Measurements from ENCODE around the gene PIGV. TPM values are rescaled to one million over a fixed set of nuclear protein-coding genes. Genes with fewer than 3 reads are reported as not detected.

The PIGV gene
- polyA plus RNA-seq, 1 donor (not counting 4 experiments of a cell fraction or from before 2014, with no cell fraction given) = 14.2 TPM

GRCh38 chr1:26789931-26790330 lies 2.2 kb downstream of the PIGV start:
- Histone ChIP-seq H3K27ac (ENCODE audit: control insufficient read depth, insufficient read depth, low read length) (no peak overlapping the region), H3K9me1 (ENCODE audit: control insufficient read depth, extremely low read depth, insufficient read depth, low read length) (no peaks in the 10 kb centered on the region), H4K20me1 (ENCODE audit: control insufficient read depth, extremely low read depth, insufficient read depth, low read length) (no peaks in the 10 kb centered on the region), H3K4me1 (ENCODE audit: control insufficient read depth, extremely low read depth, insufficient read depth, low read length) (peaks cover 28% of the 10 kb centered on the region), H3K4me2 (ENCODE audit: control insufficient read depth, extremely low read depth, insufficient read depth, low read depth, low read length) (no peak overlapping the region), H3K79me2 (ENCODE audit: control insufficient read depth, insufficient read depth, low read length) (peaks cover 1% of the 10 kb centered on the region), H3K36me3 (ENCODE audit: control insufficient read depth in 2 of 2, extremely low read depth in 1 of 2, insufficient read depth in 2 of 2, low read length in 2 of 2) (peaks cover 8 to 15% of the 10 kb centered on the region in 2 experiments), H3K9ac (ENCODE audit: control insufficient read depth, extremely low read depth, insufficient read depth, low read length) (no peak overlapping the region), H3K4me3 (ENCODE audit: control insufficient read depth in 2 of 3, extremely low read depth in 1 of 3, insufficient read depth in 2 of 3, low read depth in 1 of 3, low read length in 3 of 3) (no peak overlapping the region), H2AFZ (ENCODE audit: control insufficient read depth, low read length) (no peak overlapping the region), H3K27me3 (ENCODE audit: control insufficient read depth, extremely low read depth, insufficient read depth, low read length) (no peaks in the 10 kb centered on the region), H3K9me3 (ENCODE audit: control insufficient read depth, low read depth, low read length) (no peaks in the 10 kb centered on the region)
- dilution Hi-C loops (cut with MboI; ENCODE audit: extremely low pct_ligation_motif_present, low sequenced_read_pairs) = no loop called here
- no peak for DNase-seq (ENCODE audit: low read depth, low spot score)
- TF ChIP-seq EZH2 (IDR thresholded peaks at IDR 0.05; ENCODE audit: low read length) = no peak
- TF ChIP-seq CTCF (optimal IDR thresholded peaks at IDR 0.05 in 1 of 3, IDR thresholded peaks at IDR 0.05 in 1 of 3, conservative IDR thresholded peaks at IDR 0.05 in 1 of 3; ENCODE audit: extremely low read depth in 1 of 3, insufficient read depth in 2 of 3, low read length in 3 of 3) = no peak
- no peak for FAIRE-seq

- Histone ChIP-seq H3K9ac (ENCODE audit: control insufficient read depth, extremely low read depth, insufficient read depth, low read length) (no peak overlapping the region), H3K4me1 (ENCODE audit: control insufficient read depth, extremely low read depth, insufficient read depth, low read length) (peaks cover 28% of the 10 kb centered on the region), H2AFZ (ENCODE audit: control insufficient read depth, low read length) (no peak overlapping the region), H3K9me3 (ENCODE audit: control insufficient read depth, low read depth, low read length) (no peaks in the 10 kb centered on the region), H3K27ac (ENCODE audit: control insufficient read depth, insufficient read depth, low read length) (no peak overlapping the region), H3K27me3 (ENCODE audit: control insufficient read depth, extremely low read depth, insufficient read depth, low read length) (no peaks in the 10 kb centered on the region), H3K4me2 (ENCODE audit: control insufficient read depth, extremely low read depth, insufficient read depth, low read depth, low read length) (no peak overlapping the region), H4K20me1 (ENCODE audit: control insufficient read depth, extremely low read depth, insufficient read depth, low read length) (no peaks in the 10 kb centered on the region), H3K4me3 (ENCODE audit: control insufficient read depth in 2 of 3, extremely low read depth in 1 of 3, insufficient read depth in 2 of 3, low read depth in 1 of 3, low read length in 3 of 3) (no peak overlapping the region), H3K36me3 (ENCODE audit: control insufficient read depth in 2 of 2, extremely low read depth in 1 of 2, insufficient read depth in 2 of 2, low read length in 2 of 2) (peaks cover 10 to 17% of the 10 kb centered on the region in 2 experiments), H3K9me1 (ENCODE audit: control insufficient read depth, extremely low read depth, insufficient read depth, low read length) (no peaks in the 10 kb centered on the region), H3K79me2 (ENCODE audit: control insufficient read depth, insufficient read depth, low read length) (peaks cover 1% of the 10 kb centered on the region)
- dilution Hi-C loops (cut with MboI; ENCODE audit: extremely low pct_ligation_motif_present, low sequenced_read_pairs) = no loop called here
- DNase-seq (ENCODE audit: low read depth, low spot score) (no peak), FAIRE-seq (no peak)
- TF ChIP-seq EZH2 (IDR thresholded peaks at IDR 0.05; ENCODE audit: low read length) = no peak
- TF ChIP-seq CTCF (optimal IDR thresholded peaks at IDR 0.05 in 1 of 3, IDR thresholded peaks at IDR 0.05 in 1 of 3, conservative IDR thresholded peaks at IDR 0.05 in 1 of 3; ENCODE audit: extremely low read depth in 1 of 3, insufficient read depth in 2 of 3, low read length in 3 of 3) = no peak
Measured at GRCh38 chr1:26790551-26790953, 2.8 kb downstream of the PIGV start.
